SK-N-SH treated with all-trans-retinoic acid at 6 μM for 48 hours (cell line): Measurements from ENCODE around the gene MYO1A.
"Not testable (repeated sequence)": the region's sequence is repeated elsewhere in the genome, so short reads cannot be mapped to it uniquely, and the experiment has no call there.

Experiments
- ATAC-seq: fragments of 200-7000 bp; cut with Tn5 transposase; 3 replicates; pipeline ENCODE4 v1.9.1; 2020; ENCODE audit warnings: mild to moderate bottlenecking, moderate library complexity
- ARNTL ChIP-seq: fragments of 450-650 bp; formaldehyde crosslinking; IDR thresholded peaks from 2 replicates; pipeline ENCODE4 v1.5.0; 2020; ENCODE audit warnings: low read depth, mild to moderate bottlenecking, moderate library complexity, borderline replicate concordance
- BACH2 ChIP-seq: fragments of 250-450 bp; sonication (Bioruptor Pico); IDR thresholded peaks from 2 replicates; pipeline ENCODE4 v1.9.0; 2021; ENCODE audit warnings: mild to moderate bottlenecking, borderline replicate concordance
- CSDC2 ChIP-seq: fragments of 250-450 bp; sonication (Bioruptor Pico); IDR thresholded peaks from 2 replicates; pipeline ENCODE4 v1.5.0; 2020; ENCODE audit warnings: mild to moderate bottlenecking, moderate library complexity
- ESRRG ChIP-seq: fragments of 250-450 bp; sonication (Bioruptor Pico); IDR thresholded peaks from 2 replicates; pipeline ENCODE4 v1.6.1; 2021; ENCODE audit warnings: mild to moderate bottlenecking
- ISL1 ChIP-seq: fragments of 250-450 bp; sonication (Bioruptor Pico); IDR thresholded peaks from 2 replicates; pipeline ENCODE4 v2.1.2; 2022; ENCODE audit warnings: mild to moderate bottlenecking, moderate library complexity
- OSR1 ChIP-seq: fragments of 250-450 bp; sonication (Bioruptor Pico); IDR thresholded peaks from 2 replicates; pipeline ENCODE4 v1.8.0; 2022; ENCODE audit warnings: moderate library complexity, mild to moderate bottlenecking, inconsistent platforms
- PPARA ChIP-seq: fragments of 250-450 bp; sonication (Bioruptor Pico); IDR thresholded peaks from 2 replicates; pipeline ENCODE4 v1.5.0; 2020; ENCODE audit warnings: mild to moderate bottlenecking, borderline replicate concordance
- SNAI2 ChIP-seq: fragments of 250-450 bp; sonication (Bioruptor Pico); IDR thresholded peaks from 2 replicates; pipeline ENCODE4 v1.5.0; 2020; ENCODE audit warnings: mild to moderate bottlenecking, moderate library complexity
- TCF4 ChIP-seq: fragments of 250-450 bp; sonication (Bioruptor Pico); IDR thresholded peaks from 2 replicates; pipeline ENCODE4 v1.8.0; 2021; ENCODE audit warnings: mild to moderate bottlenecking, moderate library complexity, borderline replicate concordance
- TOX ChIP-seq: fragments of 250-450 bp; sonication (Bioruptor Pico); IDR thresholded peaks from 2 replicates; pipeline ENCODE4 v1.8.0; 2021; ENCODE audit warnings: mild to moderate bottlenecking, moderate library complexity, borderline replicate concordance
- ZC3H10 ChIP-seq: fragments of 250-450 bp; sonication (Bioruptor Pico); IDR thresholded peaks from 2 replicates; pipeline ENCODE4 v1.5.1; 2021; ENCODE audit warnings: mild to moderate bottlenecking, moderate library complexity
- ZFP3 ChIP-seq: fragments of 250-450 bp; sonication (Bioruptor Pico); IDR thresholded peaks from 2 replicates; pipeline ENCODE4 v1.5.0; 2020; ENCODE audit warnings: mild to moderate bottlenecking, moderate library complexity
- ZFP30 ChIP-seq: fragments of 450-650 bp; formaldehyde crosslinking; IDR thresholded peaks from 2 replicates; pipeline ENCODE4 v1.5.0; 2022; ENCODE audit warnings: mild to moderate bottlenecking, moderate library complexity
- ZNF565 ChIP-seq: fragments of 450-650 bp; formaldehyde crosslinking; conservative IDR thresholded peaks from 2 replicates; pipeline ENCODE4 v1.5.0; 2020; ENCODE audit warnings: low read depth, mild to moderate bottlenecking, moderate library complexity
- ZNF70 ChIP-seq: fragments of 450-650 bp; formaldehyde crosslinking; IDR thresholded peaks from 2 replicates; pipeline ENCODE4 v1.5.0; 2020; ENCODE audit warnings: mild to moderate bottlenecking, moderate library complexity
- TF ChIP-seq, protein P1 (sequence below): fragments of 250-450 bp; sonication (Bioruptor Pico); IDR thresholded peaks from 2 replicates; pipeline ENCODE4 v1.5.1; 2020; ENCODE audit warnings: low read depth, mild to moderate bottlenecking, moderate library complexity
- TF ChIP-seq, protein P2 (sequence below): fragments of 250-450 bp; sonication (Bioruptor Pico); IDR thresholded peaks from 2 replicates; pipeline ENCODE4 v1.8.0; 2020; ENCODE audit warnings: mild to moderate bottlenecking, moderate library complexity, borderline replicate concordance
- TF ChIP-seq, protein P3 (sequence below): fragments of 250-450 bp; sonication (Bioruptor Pico); IDR thresholded peaks from 2 replicates; pipeline ENCODE4 v1.5.0; 2020; ENCODE audit warnings: mild to moderate bottlenecking, moderate library complexity
- TF ChIP-seq, protein P4 (sequence below): fragments of 250-450 bp; sonication (Bioruptor Pico); IDR thresholded peaks from 2 replicates; pipeline ENCODE4 v1.5.1; 2021; ENCODE audit warnings: mild to moderate bottlenecking, moderate library complexity

Gene MYO1A

DNA sequence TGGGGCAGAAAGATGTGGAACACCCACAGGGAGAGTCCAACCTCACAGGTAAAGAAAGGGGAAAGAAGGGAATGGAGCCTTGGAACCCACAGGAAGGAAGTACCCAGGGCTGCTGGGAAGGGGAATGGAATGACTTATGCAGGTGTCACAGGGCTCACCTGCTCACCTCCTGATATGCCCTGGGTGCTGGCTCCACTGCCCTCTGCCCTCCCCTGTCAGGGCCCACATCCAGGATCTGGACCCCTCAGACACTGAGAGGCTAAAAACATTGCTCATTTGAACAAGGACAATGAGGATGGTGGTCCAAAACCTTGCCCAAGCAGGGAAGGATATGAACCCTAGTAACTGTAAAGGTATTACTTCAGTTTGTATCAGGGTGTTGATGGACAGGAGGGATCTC is 62.9 kb downstream of the MYO1A start:
- ATAC-seq = no peak
- TF ChIP-seq ZFP3 (no peak), BACH2 (CRISPR knock-in tag) (no peak), ZNF70 (CRISPR knock-in tag) (no peak), ZNF565 (CRISPR knock-in tag) (no peak), ZC3H10 (CRISPR knock-in tag) (no peak), SNAI2 (CRISPR knock-in tag) (no peak), TCF4 (no peak), CSDC2 (CRISPR knock-in tag) (no peak)
- TF ChIP-seq, protein P1, sequence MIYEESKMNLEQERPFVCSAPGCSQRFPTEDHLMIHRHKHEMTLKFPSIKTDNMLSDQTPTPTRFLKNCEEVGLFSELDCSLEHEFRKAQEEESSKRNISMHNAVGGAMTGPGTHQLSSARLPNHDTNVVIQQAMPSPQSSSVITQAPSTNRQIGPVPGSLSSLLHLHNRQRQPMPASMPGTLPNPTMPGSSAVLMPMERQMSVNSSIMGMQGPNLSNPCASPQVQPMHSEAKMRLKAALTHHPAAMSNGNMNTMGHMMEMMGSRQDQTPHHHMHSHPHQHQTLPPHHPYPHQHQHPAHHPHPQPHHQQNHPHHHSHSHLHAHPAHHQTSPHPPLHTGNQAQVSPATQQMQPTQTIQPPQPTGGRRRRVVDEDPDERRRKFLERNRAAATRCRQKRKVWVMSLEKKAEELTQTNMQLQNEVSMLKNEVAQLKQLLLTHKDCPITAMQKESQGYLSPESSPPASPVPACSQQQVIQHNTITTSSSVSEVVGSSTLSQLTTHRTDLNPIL (CRISPR knock-in tag) = no peak
- TF ChIP-seq, protein P2, sequence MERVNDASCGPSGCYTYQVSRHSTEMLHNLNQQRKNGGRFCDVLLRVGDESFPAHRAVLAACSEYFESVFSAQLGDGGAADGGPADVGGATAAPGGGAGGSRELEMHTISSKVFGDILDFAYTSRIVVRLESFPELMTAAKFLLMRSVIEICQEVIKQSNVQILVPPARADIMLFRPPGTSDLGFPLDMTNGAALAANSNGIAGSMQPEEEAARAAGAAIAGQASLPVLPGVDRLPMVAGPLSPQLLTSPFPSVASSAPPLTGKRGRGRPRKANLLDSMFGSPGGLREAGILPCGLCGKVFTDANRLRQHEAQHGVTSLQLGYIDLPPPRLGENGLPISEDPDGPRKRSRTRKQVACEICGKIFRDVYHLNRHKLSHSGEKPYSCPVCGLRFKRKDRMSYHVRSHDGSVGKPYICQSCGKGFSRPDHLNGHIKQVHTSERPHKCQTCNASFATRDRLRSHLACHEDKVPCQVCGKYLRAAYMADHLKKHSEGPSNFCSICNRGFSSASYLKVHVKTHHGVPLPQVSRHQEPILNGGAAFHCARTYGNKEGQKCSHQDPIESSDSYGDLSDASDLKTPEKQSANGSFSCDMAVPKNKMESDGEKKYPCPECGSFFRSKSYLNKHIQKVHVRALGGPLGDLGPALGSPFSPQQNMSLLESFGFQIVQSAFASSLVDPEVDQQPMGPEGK (CRISPR knock-in tag) = no peak
- TF ChIP-seq, protein P3, sequence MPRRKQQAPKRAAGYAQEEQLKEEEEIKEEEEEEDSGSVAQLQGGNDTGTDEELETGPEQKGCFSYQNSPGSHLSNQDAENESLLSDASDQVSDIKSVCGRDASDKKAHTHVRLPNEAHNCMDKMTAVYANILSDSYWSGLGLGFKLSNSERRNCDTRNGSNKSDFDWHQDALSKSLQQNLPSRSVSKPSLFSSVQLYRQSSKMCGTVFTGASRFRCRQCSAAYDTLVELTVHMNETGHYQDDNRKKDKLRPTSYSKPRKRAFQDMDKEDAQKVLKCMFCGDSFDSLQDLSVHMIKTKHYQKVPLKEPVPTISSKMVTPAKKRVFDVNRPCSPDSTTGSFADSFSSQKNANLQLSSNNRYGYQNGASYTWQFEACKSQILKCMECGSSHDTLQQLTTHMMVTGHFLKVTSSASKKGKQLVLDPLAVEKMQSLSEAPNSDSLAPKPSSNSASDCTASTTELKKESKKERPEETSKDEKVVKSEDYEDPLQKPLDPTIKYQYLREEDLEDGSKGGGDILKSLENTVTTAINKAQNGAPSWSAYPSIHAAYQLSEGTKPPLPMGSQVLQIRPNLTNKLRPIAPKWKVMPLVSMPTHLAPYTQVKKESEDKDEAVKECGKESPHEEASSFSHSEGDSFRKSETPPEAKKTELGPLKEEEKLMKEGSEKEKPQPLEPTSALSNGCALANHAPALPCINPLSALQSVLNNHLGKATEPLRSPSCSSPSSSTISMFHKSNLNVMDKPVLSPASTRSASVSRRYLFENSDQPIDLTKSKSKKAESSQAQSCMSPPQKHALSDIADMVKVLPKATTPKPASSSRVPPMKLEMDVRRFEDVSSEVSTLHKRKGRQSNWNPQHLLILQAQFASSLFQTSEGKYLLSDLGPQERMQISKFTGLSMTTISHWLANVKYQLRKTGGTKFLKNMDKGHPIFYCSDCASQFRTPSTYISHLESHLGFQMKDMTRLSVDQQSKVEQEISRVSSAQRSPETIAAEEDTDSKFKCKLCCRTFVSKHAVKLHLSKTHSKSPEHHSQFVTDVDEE (CRISPR knock-in tag) = no peak
- TF ChIP-seq, protein P4, sequence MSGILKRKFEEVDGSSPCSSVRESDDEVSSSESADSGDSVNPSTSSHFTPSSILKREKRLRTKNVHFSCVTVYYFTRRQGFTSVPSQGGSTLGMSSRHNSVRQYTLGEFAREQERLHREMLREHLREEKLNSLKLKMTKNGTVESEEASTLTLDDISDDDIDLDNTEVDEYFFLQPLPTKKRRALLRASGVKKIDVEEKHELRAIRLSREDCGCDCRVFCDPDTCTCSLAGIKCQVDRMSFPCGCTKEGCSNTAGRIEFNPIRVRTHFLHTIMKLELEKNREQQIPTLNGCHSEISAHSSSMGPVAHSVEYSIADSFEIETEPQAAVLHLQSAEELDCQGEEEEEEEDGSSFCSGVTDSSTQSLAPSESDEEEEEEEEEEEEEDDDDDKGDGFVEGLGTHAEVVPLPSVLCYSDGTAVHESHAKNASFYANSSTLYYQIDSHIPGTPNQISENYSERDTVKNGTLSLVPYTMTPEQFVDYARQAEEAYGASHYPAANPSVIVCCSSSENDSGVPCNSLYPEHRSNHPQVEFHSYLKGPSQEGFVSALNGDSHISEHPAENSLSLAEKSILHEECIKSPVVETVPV (CRISPR knock-in tag) = no peak

DNA sequence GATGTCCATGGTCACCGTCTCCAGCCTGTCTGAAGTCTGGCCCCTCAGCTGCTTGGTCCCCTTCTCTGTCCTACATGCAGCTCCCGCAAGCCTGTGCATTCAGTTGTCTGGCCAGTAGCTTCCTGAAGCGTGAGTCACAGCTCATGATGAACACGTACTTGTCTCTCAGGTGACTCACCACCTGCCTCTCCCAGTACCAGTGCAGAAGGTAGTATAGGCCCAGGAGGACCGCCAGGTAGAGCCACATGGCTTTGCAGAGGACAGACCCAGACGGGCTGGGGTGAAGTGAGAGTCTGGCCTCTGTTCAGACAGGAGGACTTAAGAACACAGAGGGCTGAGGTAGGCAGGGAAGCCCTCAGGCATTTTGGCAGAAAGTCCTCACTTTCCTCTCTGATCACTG is 64.2 kb downstream of the MYO1A start:
- ATAC-seq = peak; percentile 67

DNA sequence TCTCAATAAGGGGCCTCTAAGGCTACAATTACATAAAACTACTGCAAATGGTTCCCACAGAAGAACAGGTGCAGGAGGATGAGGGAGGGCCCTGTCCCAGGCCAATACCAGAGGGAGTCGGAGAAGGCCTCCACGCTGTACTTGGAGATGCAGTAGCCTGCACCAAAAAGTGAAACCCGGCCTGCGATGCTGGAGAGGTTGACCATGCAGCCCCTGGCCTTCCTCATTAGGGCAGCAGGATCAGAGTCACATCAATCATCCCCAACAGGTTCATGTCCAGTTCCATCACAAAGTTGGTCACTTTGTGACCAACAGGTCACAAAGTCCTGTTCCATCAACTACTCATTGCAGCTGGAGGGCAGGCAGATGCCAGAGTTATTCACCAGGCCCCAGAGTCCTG is 66.5 kb downstream of the MYO1A start:
- TF ChIP-seq PPARA (CRISPR knock-in tag) = no peak
- TF ChIP-seq CSDC2 (CRISPR knock-in tag) = no peak
- no peak for TF ChIP-seq ZC3H10 (CRISPR knock-in tag)
- TF ChIP-seq SNAI2 (CRISPR knock-in tag) = no peak
- TF ChIP-seq ZNF565 (CRISPR knock-in tag) = no peak
- no peak for TF ChIP-seq ZFP3
- TF ChIP-seq ZFP30 (CRISPR knock-in tag) = no peak
- no peak for TF ChIP-seq TOX (CRISPR knock-in tag)
- TF ChIP-seq, protein P3 (CRISPR knock-in tag) = no peak
- TF ChIP-seq ISL1 (CRISPR knock-in tag) = no peak
- TF ChIP-seq ESRRG = no peak
- TF ChIP-seq OSR1 (CRISPR knock-in tag) = no peak
- TF ChIP-seq ARNTL (CRISPR knock-in tag) = no peak
- TF ChIP-seq BACH2 (CRISPR knock-in tag) = no peak
- TF ChIP-seq, protein P4 (CRISPR knock-in tag) = no peak
- no peak for TF ChIP-seq TCF4
- no peak for ATAC-seq

DNA sequence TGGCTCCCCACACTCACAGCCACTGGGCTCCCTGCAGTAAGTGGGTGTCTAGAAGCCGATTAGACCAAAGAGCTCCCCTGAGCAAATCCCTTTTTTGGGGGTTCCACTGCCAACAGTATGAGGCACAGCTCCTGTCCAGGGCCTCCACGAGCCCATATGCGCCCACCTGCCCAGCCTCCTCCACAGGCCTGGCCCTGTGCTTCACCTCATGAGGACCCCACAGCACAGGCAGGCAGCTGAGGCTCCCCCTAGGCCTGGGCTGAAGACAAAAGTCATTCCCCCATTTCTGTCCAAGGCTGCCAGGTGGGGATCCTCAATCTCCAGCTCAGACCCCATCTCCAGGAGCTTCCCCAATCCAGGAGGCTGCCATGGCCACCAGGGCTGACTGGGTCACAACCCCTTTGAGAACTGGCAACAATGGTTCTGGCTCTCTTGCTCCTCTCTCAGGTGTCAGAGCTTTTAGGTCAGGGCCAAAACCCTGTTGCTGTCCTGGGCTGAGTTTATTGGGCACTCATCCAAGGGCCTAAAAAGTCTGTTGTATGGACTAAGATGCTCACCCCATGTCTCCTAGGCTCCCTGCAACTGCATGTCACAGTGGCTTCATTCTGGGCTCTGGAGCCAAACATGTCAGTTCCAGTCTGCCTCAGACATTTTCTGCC is 67.2 kb downstream of the MYO1A start:
- not testable (repeated sequence) for ATAC-seq
